Parathyroid adenoma (tissue), 2 donors: ENCODE measurements around the gene PLXNA4.

Experiments
- H2AFZ ChIP-seq: fragments of 300-600 bp; sonication (generic); one replicate; pipeline ENCODE4 v1.7.0; 2017; ENCODE audit warnings: antibody characterized with exemption, mild to moderate bottlenecking
- H3K27ac ChIP-seq: fragments of 300-600 bp; sonication (generic); one replicate; pipeline ENCODE4 v1.7.0; 2017
- H3K27me3 ChIP-seq: fragments of 300-600 bp; sonication (generic); one replicate; pipeline ENCODE4 v1.7.0; 2017; ENCODE audit warnings: low read length; ENCODE audit not compliant: control insufficient read depth, insufficient read depth
- H3K36me3 ChIP-seq: fragments of 300-600 bp; sonication (generic); one replicate; pipeline ENCODE4 v1.7.0; 2017; ENCODE audit warnings: low read length; ENCODE audit not compliant: control insufficient read depth, insufficient read depth
- H3K4me1 ChIP-seq: fragments of 300-600 bp; sonication (generic); one replicate; pipeline ENCODE4 v1.7.0; 2017; ENCODE audit warnings: control low read depth
- H3K4me2 ChIP-seq: fragments of 300-600 bp; sonication (generic); one replicate; pipeline ENCODE4 v1.7.0; 2017; ENCODE audit warnings: low read length
- H3K4me3 ChIP-seq: fragments of 300-600 bp; sonication (generic); one replicate; pipeline ENCODE4 v1.7.0; 2017; ENCODE audit warnings: low read depth, low read length
- H3K79me2 ChIP-seq: fragments of 300-600 bp; sonication (generic); one replicate; pipeline ENCODE4 v1.7.0; 2017; ENCODE audit warnings: control low read depth
- H3K9ac ChIP-seq: fragments of 300-600 bp; sonication (generic); one replicate; pipeline ENCODE4 v1.7.0; 2017; ENCODE audit warnings: mild to moderate bottlenecking
- H3K9me3 ChIP-seq: fragments of 300-600 bp; sonication (generic); one replicate; pipeline ENCODE4 v1.7.0; 2017; ENCODE audit warnings: low read length; ENCODE audit not compliant: control insufficient read depth
- CTCF ChIP-seq: fragments of 300-600 bp; sonication (generic); IDR thresholded peaks from one replicate; pipeline ENCODE4 v1.7.0; 2017; ENCODE audit warnings: antibody characterized with exemption, mild to moderate bottlenecking
- donor health status: primary hyperparathyroidism.

Gene PLXNA4

GRCh38 chr7:132504071-132504470 lies 72.2 kb downstream of the PLXNA4 start:
- H3K4me3 ChIP-seq: no peak overlapping the region
- no peaks in the 10 kb centered on the region for H3K27me3 ChIP-seq
- TF ChIP-seq CTCF: no peak
- no peak overlapping the region for H3K27ac ChIP-seq
- no peaks in the 10 kb centered on the region for H3K4me1 ChIP-seq
- H2AFZ ChIP-seq: no peak overlapping the region
- no peak overlapping the region for H3K4me2 ChIP-seq
- no peaks in the 10 kb centered on the region for H3K36me3 ChIP-seq
- H3K9ac ChIP-seq: no peak overlapping the region
- H3K9me3 ChIP-seq: no peaks in the 10 kb centered on the region
- H3K79me2 ChIP-seq: no peaks in the 10 kb centered on the region

GRCh38 chr7:132503415-132503814 lies 72.9 kb downstream of the PLXNA4 start:
- H3K4me3 ChIP-seq: no peak overlapping the region
- no peak overlapping the region for H2AFZ ChIP-seq
- H3K4me2 ChIP-seq: no peak overlapping the region
- H3K27me3 ChIP-seq: no peaks in the 10 kb centered on the region
- H3K27ac ChIP-seq: no peak overlapping the region
- H3K9ac ChIP-seq: no peak overlapping the region
- H3K79me2 ChIP-seq: no peaks in the 10 kb centered on the region
- no peak for TF ChIP-seq CTCF
- no peaks in the 10 kb centered on the region for H3K36me3 ChIP-seq
- H3K4me1 ChIP-seq: no peaks in the 10 kb centered on the region
- no peaks in the 10 kb centered on the region for H3K9me3 ChIP-seq

GRCh38 chr7:132501956-132502355 lies 74.3 kb downstream of the PLXNA4 start:
- Histone ChIP-seq H3K4me3 (no peak overlapping the region), H3K9ac (no peak overlapping the region), H3K36me3 (no peaks in the 10 kb centered on the region), H3K27ac (no peak overlapping the region), H3K4me1 (no peaks in the 10 kb centered on the region), H3K4me2 (no peak overlapping the region), H3K79me2 (no peaks in the 10 kb centered on the region), H2AFZ (no peak overlapping the region), H3K27me3 (no peaks in the 10 kb centered on the region), H3K9me3 (no peaks in the 10 kb centered on the region)
- no peak for TF ChIP-seq CTCF

GRCh38 chr7:132500727-132501440 lies 75.4 kb downstream of the PLXNA4 start:
- TF ChIP-seq CTCF: no peak
- Histone ChIP-seq H3K27ac (no peak overlapping the region), H3K4me2 (no peak overlapping the region), H3K4me1 (no peaks in the 10 kb centered on the region), H2AFZ (no peak overlapping the region), H3K36me3 (no peaks in the 10 kb centered on the region), H3K9me3 (no peaks in the 10 kb centered on the region), H3K4me3 (no peak overlapping the region), H3K27me3 (no peaks in the 10 kb centered on the region), H3K9ac (no peak overlapping the region), H3K79me2 (no peaks in the 10 kb centered on the region)

GRCh38 chr7:132499487-132499886 lies 76.8 kb downstream of the PLXNA4 start:
- Histone ChIP-seq H3K9me3 (no peaks in the 10 kb centered on the region), H3K4me1 (no peaks in the 10 kb centered on the region), H2AFZ (no peak overlapping the region), H3K36me3 (no peaks in the 10 kb centered on the region), H3K9ac (no peak overlapping the region), H3K27me3 (no peaks in the 10 kb centered on the region), H3K27ac (no peak overlapping the region), H3K4me3 (no peak overlapping the region), H3K79me2 (no peaks in the 10 kb centered on the region), H3K4me2 (no peak overlapping the region)
- no peak for TF ChIP-seq CTCF
